ENCODE results near the gene ENOSF1. TPM values are rescaled to one million over a fixed set of nuclear protein-coding genes. Genes with fewer than 3 reads are reported as not detected.

The ENOSF1 gene, protein sequence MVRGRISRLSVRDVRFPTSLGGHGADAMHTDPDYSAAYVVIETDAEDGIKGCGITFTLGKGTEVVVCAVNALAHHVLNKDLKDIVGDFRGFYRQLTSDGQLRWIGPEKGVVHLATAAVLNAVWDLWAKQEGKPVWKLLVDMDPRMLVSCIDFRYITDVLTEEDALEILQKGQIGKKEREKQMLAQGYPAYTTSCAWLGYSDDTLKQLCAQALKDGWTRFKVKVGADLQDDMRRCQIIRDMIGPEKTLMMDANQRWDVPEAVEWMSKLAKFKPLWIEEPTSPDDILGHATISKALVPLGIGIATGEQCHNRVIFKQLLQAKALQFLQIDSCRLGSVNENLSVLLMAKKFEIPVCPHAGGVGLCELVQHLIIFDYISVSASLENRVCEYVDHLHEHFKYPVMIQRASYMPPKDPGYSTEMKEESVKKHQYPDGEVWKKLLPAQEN
- 19.6 to 28.5 TPM (median 25.5 TPM) in 5 replicates for total RNA-seq (2022; extraction: Qiagen RNA extraction; ENCODE audit: low read depth)

DNA sequence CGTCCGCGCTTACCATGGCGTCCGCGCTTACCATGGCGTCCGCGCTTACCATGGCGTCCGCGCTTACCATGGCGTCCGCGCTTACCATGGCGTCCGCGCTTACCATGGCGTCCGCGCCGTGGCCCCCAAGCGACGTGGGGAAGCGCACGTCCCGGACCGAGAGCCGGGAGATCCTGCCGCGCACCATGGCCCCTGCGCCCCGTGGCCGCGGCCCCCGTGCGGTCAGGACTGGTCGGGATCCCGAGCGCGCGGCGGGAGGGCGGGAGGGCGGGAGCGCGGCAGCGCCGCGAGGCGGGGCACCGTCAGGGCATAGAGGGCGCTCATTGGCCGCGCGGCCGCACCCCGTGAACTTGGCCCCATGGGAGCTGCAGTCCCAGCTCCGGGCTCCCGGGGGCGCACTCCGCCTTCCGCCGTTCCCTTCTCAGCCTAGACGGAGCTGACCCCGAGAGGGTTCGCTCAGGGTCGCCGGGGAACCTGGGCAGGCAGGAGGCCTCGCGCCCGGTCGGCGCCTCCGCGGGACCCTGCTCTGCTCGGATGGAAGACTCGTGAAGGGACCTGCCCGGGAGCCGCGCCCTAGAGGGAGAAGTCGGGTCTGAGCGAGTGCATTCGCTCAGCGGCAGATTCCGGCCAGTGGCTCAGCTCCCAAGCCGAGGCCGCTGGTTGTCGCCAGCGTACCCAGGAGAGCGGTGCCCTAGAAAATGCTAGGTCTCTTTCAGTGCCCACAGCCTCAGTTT is at the start of gene ENOSF1:
Gene ENOSF1 (minus strand): TSS at position 230 of the 734 bp plus-strand sequence. CDS start 43 bp downstream, at position 187.

DNA sequence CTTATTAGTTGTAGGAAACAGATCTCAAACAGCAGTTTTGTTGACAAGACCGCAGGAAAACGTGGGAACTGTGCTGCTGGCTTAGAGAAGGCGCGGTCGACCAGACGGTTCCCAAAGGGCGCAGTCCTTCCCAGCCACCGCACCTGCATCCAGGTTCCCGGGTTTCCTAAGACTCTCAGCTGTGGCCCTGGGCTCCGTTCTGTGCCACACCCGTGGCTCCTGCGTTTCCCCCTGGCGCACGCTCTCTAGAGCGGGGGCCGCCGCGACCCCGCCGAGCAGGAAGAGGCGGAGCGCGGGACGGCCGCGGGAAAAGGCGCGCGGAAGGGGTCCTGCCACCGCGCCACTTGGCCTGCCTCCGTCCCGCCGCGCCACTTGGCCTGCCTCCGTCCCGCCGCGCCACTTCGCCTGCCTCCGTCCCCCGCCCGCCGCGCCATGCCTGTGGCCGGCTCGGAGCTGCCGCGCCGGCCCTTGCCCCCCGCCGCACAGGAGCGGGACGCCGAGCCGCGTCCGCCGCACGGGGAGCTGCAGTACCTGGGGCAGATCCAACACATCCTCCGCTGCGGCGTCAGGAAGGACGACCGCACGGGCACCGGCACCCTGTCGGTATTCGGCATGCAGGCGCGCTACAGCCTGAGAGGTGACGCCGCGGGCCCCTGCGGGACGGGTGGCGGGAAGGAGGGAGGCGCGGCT is 55.0 kb downstream of the ENOSF1 start, which contains the start of gene TYMS:
Gene TYMS (plus strand): TSS at position 343 of the 690 bp plus-strand sequence. CDS start 90 bp downstream, at position 433.

Other genes with a start within 250 kb of the ENOSF1 start
- gene COLEC12, start 211.9 kb downstream of the ENOSF1 start, total RNA-seq (2022; extraction: Qiagen RNA extraction; ENCODE audit: low read depth), result 0.03 to 0.07 TPM (median 0.06 TPM) in 3 of 5 replicates, not detected in the others
- not detected in 5 replicates for gene CETN1, start 132.2 kb downstream of the ENOSF1 start, total RNA-seq (2022; extraction: Qiagen RNA extraction; ENCODE audit: low read depth)
- not detected in 5 replicates for gene CLUL1, start 115.6 kb downstream of the ENOSF1 start, total RNA-seq (2022; extraction: Qiagen RNA extraction; ENCODE audit: low read depth)
- 170 to 181 TPM (median 172 TPM) in 5 replicates for gene TYMS, start 55.0 kb downstream of the ENOSF1 start, total RNA-seq (2022; extraction: Qiagen RNA extraction; ENCODE audit: low read depth)
- gene YES1, start 99.6 kb upstream of the ENOSF1 start, total RNA-seq (2022; extraction: Qiagen RNA extraction; ENCODE audit: low read depth), result 19.3 to 31.0 TPM (median 21.9 TPM) in 5 replicates
- not detected in 5 replicates for gene ADCYAP1, start 192.2 kb upstream of the ENOSF1 start, total RNA-seq (2022; extraction: Qiagen RNA extraction; ENCODE audit: low read depth)